ENCODE data around the gene FBLN1.
"Not testable (repeated sequence)": the region's sequence is repeated elsewhere in the genome, so short reads cannot be mapped to it uniquely, and the experiment has no call there.

The FBLN1 gene

GRCh38 chr22:45502215-45503049 lies at the start of gene FBLN1:
Gene FBLN1 (plus strand): TSS chr22:45502883. CDS start chr22:45502986, 103 bp downstream.
- no peak for DNase-seq (ENCODE audit: extremely low spot score, insufficient read length, low read depth)

GRCh38 chr22:45453764-45454163 lies 48.9 kb upstream of the FBLN1 start:
- DNase-seq (ENCODE audit: extremely low spot score, insufficient read length, low read depth) (no peak), FAIRE-seq (no peak)

More at GRCh38 chr22:45502215-45503049, at the start of gene FBLN1:
- FAIRE-seq, result no peak

GRCh38 chr22:45454275-45454674 lies 48.4 kb upstream of the FBLN1 start:
- DNase-seq (ENCODE audit: extremely low spot score, insufficient read length, low read depth), result no peak
- FAIRE-seq, result no peak

GRCh38 chr22:45455212-45455611 lies 47.5 kb upstream of the FBLN1 start:
- FAIRE-seq (no peak), DNase-seq (ENCODE audit: extremely low spot score, insufficient read length, low read depth) (no peak)

- FAIRE-seq (no peak), DNase-seq (ENCODE audit: extremely low spot score, insufficient read length, low read depth) (no peak)
Observed at GRCh38 chr22:45455621-45456020, 47.1 kb upstream of the FBLN1 start.

GRCh38 chr22:45456811-45457210 lies 45.9 kb upstream of the FBLN1 start:
- DNase-seq (ENCODE audit: extremely low spot score, insufficient read length, low read depth) (no peak), FAIRE-seq (no peak)

- DNase-seq (ENCODE audit: extremely low spot score, insufficient read length, low read depth) (no peak), FAIRE-seq (no peak)
Observed at GRCh38 chr22:45458532-45458931, 44.2 kb upstream of the FBLN1 start.

GRCh38 chr22:45459235-45459634 lies 43.4 kb upstream of the FBLN1 start:
- FAIRE-seq (no peak), DNase-seq (ENCODE audit: extremely low spot score, insufficient read length, low read depth) (no peak)

- no peak for FAIRE-seq
- no peak for DNase-seq (ENCODE audit: extremely low spot score, insufficient read length, low read depth)
Observed at GRCh38 chr22:45460288-45461109, 42.2 kb upstream of the FBLN1 start.

GRCh38 chr22:45462034-45462655 lies 40.5 kb upstream of the FBLN1 start:
- DNase-seq (ENCODE audit: extremely low spot score, insufficient read length, low read depth) (no peak), FAIRE-seq (peak; percentile 15)

GRCh38 chr22:45463691-45464090 lies 39.0 kb upstream of the FBLN1 start:
- not testable (repeated sequence) for FAIRE-seq; DNase-seq (ENCODE audit: extremely low spot score, insufficient read length, low read depth)

- DNase-seq (ENCODE audit: extremely low spot score, insufficient read length, low read depth), result no peak
- FAIRE-seq, result no peak
Observed at GRCh38 chr22:45465633-45466032, 37.0 kb upstream of the FBLN1 start.

GRCh38 chr22:45468872-45469271 lies 33.8 kb upstream of the FBLN1 start:
- FAIRE-seq, result no peak

GRCh38 chr22:45469281-45470073 lies 33.2 kb upstream of the FBLN1 start:
- FAIRE-seq (no peak), DNase-seq (ENCODE audit: extremely low spot score, insufficient read length, low read depth) (no peak)

More at GRCh38 chr22:45468872-45469271, 33.8 kb upstream of the FBLN1 start:
- no peak for DNase-seq (ENCODE audit: extremely low spot score, insufficient read length, low read depth)

GRCh38 chr22:45470871-45471270 lies 31.8 kb upstream of the FBLN1 start:
- no peak for DNase-seq (ENCODE audit: extremely low spot score, insufficient read length, low read depth)

GRCh38 chr22:45472426-45472825 lies 30.3 kb upstream of the FBLN1 start:
- no peak for FAIRE-seq
- no peak for DNase-seq (ENCODE audit: extremely low spot score, insufficient read length, low read depth)

More at GRCh38 chr22:45470871-45471270, 31.8 kb upstream of the FBLN1 start:
- no peak for FAIRE-seq

GRCh38 chr22:45473626-45474237 lies 29.0 kb upstream of the FBLN1 start:
- no peak for DNase-seq (ENCODE audit: extremely low spot score, insufficient read length, low read depth)
- no peak for FAIRE-seq

GRCh38 chr22:45475063-45475747 lies 27.5 kb upstream of the FBLN1 start:
- FAIRE-seq (no peak), DNase-seq (ENCODE audit: extremely low spot score, insufficient read length, low read depth) (no peak)

Data from GM18507 (cell line).